Osteocyte (in vitro differentiated cells): Measurements from ENCODE around the gene TARBP1. TPM values are rescaled to one million over a fixed set of nuclear protein-coding genes. Genes with fewer than 3 reads are reported as not detected.

Experiments used
- DNase-seq: peaks from one replicate; pipeline ENCODE4 v3.0.0; 2021; ENCODE audit warnings: mixed read lengths; ENCODE audit not compliant: unreplicated experiment; ENCODE audit errors: extremely low spot score
- H3K27ac Mint-ChIP-seq: one replicate; pipeline ENCODE4 v1.8.0; 2021; ENCODE audit warnings: mild to moderate bottlenecking, mixed read lengths; ENCODE audit not compliant: unreplicated experiment
- H3K27me3 Mint-ChIP-seq: one replicate; pipeline ENCODE4 v1.8.0; 2021; ENCODE audit warnings: mixed read lengths; ENCODE audit not compliant: unreplicated experiment
- H3K36me3 Mint-ChIP-seq: one replicate; pipeline ENCODE4 v1.8.0; 2021; ENCODE audit warnings: mixed read lengths; ENCODE audit not compliant: unreplicated experiment
- H3K4me1 Mint-ChIP-seq: one replicate; pipeline ENCODE4 v1.8.0; 2021; ENCODE audit warnings: mixed read lengths; ENCODE audit not compliant: unreplicated experiment
- H3K4me3 Mint-ChIP-seq: one replicate; pipeline ENCODE4 v1.8.0; 2021; ENCODE audit warnings: mild to moderate bottlenecking, moderate library complexity, mixed read lengths; ENCODE audit not compliant: unreplicated experiment
- H3K9me3 Mint-ChIP-seq: one replicate; pipeline ENCODE4 v1.8.0; 2021; ENCODE audit warnings: mixed read lengths; ENCODE audit not compliant: unreplicated experiment
- CTCF ChIP-seq: fragments of 200-600 bp; sonication (generic); IDR thresholded peaks from 2 replicates; pipeline ENCODE4 v1.5.0; 2021; ENCODE audit warnings: antibody characterized with exemption, mild to moderate bottlenecking, moderate library complexity
- total RNA-seq: library from RNA; stranded (reverse); gene quantifications from 2 replicates; pipeline ENCODE4 v1.2.1, GENCODE V29; 2021

TARBP1 gene
- total RNA-seq, 1 donor from 2014 or later: 19.0 TPM

DNA sequence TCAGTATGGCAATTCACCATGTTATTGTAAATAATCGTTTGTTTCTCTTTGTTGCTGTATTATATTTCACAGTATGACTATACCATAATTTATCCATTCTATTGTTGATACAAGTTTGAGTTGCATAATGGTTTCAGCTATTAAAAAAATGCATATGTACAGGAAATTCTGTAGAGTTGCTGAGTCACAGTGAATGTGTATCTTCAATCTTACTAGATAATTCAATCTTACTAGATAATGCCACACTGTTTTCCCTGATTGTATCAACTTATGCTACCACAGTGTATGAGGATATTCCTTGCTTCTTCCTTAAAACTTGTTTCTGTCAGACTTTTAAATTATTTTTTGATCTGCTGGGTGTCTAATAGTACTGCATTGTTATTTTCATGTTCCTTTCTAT is 109.2 kb downstream of the TARBP1 start:
- H3K9me3 Mint-ChIP-seq: no peaks in the 10 kb centered on the region
- no peak for DNase-seq
- H3K36me3 Mint-ChIP-seq: no peaks in the 10 kb centered on the region
- H3K4me1 Mint-ChIP-seq: peaks cover 18% of the 10 kb centered on the region
- no peak overlapping the region for H3K27ac Mint-ChIP-seq
- H3K27me3 Mint-ChIP-seq: peaks cover 2% of the 10 kb centered on the region
- no peak overlapping the region for H3K4me3 Mint-ChIP-seq
- TF ChIP-seq CTCF: no peak

- Mint-ChIP-seq H3K27ac (no peak overlapping the region), H3K4me3 (no peak overlapping the region), H3K27me3 (peaks cover 2% of the 10 kb centered on the region), H3K4me1 (peaks cover 10% of the 10 kb centered on the region), H3K9me3 (no peaks in the 10 kb centered on the region), H3K36me3 (no peaks in the 10 kb centered on the region)
- no peak for DNase-seq
- TF ChIP-seq CTCF: no peak
These were observed 109.9 kb downstream of the TARBP1 start for GRCh38 chr1:234369033-234369430.

DNA sequence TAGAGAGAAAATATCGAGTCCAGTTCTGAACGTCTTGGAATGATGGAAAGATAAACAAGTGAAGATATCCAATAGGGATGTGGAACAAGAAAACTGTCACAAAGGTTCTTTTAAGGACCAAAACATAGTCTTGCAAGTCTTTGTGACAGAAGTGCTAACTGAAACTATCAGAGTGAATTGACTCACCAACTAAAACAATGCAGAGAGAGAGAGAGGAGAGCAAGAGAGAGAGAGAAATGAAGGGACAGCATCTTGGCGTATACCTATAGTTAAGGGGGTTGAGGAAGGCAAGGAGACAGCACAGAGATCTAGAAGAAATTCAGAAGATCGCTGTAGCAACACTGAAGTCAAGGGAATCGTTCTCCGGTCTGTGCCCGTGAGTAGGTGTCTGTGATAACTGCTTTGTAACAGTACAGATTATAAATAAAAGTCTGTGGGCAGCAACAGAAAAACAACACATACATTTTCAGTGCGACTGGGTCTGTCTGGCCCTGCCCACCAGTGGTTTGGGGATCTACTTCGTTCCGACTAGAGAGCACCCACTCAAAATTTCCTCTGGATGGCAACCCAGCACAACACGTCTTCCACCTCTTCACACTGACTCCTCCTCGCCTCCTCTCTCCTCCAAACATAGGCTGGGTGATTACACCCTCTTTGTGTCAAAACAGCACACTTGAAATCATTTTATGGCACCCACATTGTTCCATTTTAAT is 110.5 kb downstream of the TARBP1 start:
- Mint-ChIP-seq H3K36me3 (no peaks in the 10 kb centered on the region), H3K4me1 (peaks cover 9% of the 10 kb centered on the region), H3K9me3 (no peaks in the 10 kb centered on the region), H3K27ac (no peak overlapping the region), H3K4me3 (no peak overlapping the region), H3K27me3 (peaks cover 2% of the 10 kb centered on the region)
- TF ChIP-seq CTCF: no peak
- no peak for DNase-seq

DNA sequence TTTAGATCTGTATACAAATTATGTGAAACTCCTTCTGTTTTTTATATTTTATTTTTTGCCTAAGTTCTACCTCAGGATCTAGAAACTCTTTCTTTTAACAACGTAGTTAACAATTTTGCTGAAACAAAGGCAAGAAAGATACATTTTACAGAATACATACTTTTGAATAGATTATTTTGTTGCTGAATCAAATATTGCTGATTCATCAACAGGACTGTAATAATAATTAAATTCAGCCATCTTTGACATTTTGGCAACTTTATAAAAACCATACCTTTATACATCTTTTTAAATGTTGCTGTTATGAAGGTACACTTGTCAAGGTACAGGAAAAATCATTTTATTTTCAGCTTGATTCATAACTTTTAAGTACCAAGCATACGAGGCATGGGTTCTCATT is 116.4 kb downstream of the TARBP1 start:
- DNase-seq: no peak
- Mint-ChIP-seq H3K4me1 (no peaks in the 10 kb centered on the region), H3K27ac (no peak overlapping the region), H3K9me3 (no peaks in the 10 kb centered on the region), H3K27me3 (peaks cover 22% of the 10 kb centered on the region), H3K4me3 (no peak overlapping the region), H3K36me3 (no peaks in the 10 kb centered on the region)
- TF ChIP-seq CTCF: no peak

DNA sequence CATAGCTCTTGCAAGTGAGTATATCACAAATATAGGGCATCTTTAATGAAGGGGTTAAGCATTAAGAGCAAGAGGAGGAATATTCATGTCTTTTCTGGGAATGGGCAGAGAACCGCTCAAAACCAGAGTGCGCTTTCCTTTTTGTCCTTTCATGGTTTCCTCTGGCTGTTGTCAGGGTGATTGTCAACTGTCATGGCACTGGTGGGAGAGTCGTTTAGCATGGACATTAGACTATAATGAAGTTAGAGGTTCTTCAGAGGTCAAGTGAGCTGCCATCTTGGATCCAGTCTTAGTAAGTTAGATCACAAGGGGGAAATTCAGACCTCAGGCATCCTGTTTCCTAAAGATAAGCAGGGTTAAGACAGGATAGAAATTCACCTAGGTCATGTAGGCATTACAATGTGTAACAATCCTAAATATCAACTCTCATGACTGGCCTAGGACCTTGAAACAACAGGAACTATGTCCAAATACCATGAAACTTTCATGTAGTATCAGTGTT is 117.8 kb downstream of the TARBP1 start:
- Mint-ChIP-seq H3K9me3 (no peaks in the 10 kb centered on the region), H3K4me1 (no peaks in the 10 kb centered on the region), H3K27me3 (peaks cover 22% of the 10 kb centered on the region), H3K36me3 (no peaks in the 10 kb centered on the region), H3K4me3 (no peak overlapping the region), H3K27ac (no peak overlapping the region)
- no peak for TF ChIP-seq CTCF
- DNase-seq: no peak
